Effector memory CD4-positive, alpha-beta T cell (primary cell): ENCODE measurements around the gene CYP2F1.
A peak's percentile ranks its signal among the peaks of the same experiment; 100 is the strongest.

Source experiments
- DNase-seq, 3 donors: peaks; one replicate each; pipeline ENCODE4 v3.0.0-alpha.2; 2020
- H3K27ac ChIP-seq: 2 replicates; pipeline ENCODE4 v1.7.0; 2013; ENCODE audit warnings: mild to moderate bottlenecking, low read length, moderate library complexity; ENCODE audit not compliant: insufficient read depth, poor library complexity, severe bottlenecking
- H3K27me3 ChIP-seq: replicated peaks from 2 replicates; pipeline ENCODE4 v1.7.0; 2013; ENCODE audit warnings: mild to moderate bottlenecking, low read length; ENCODE audit not compliant: insufficient read depth, control insufficient read depth, poor library complexity, severe bottlenecking
- H3K36me3 ChIP-seq: 2 replicates; pipeline ENCODE4 v1.7.0; 2013; ENCODE audit warnings: mild to moderate bottlenecking, low read length, moderate library complexity; ENCODE audit not compliant: control insufficient read depth, insufficient read depth
- H3K4me1 ChIP-seq: 2 replicates; pipeline ENCODE4 v1.7.0; 2013; ENCODE audit warnings: low read length, mild to moderate bottlenecking; ENCODE audit not compliant: control insufficient read depth, insufficient read depth, poor library complexity, severe bottlenecking
- H3K4me3 ChIP-seq: 2 replicates; pipeline ENCODE4 v1.7.0; 2013; ENCODE audit warnings: low read length, low read depth, mild to moderate bottlenecking; ENCODE audit not compliant: insufficient read depth, poor library complexity, severe bottlenecking
- H3K9me3 ChIP-seq: 2 replicates; pipeline ENCODE4 v1.7.0; 2013; ENCODE audit warnings: mild to moderate bottlenecking, low read length, moderate library complexity; ENCODE audit not compliant: control insufficient read depth

The CYP2F1 gene

GRCh38 chr19:41174297-41174928 is 60.2 kb downstream of the CYP2F1 start:
- H3K9me3 ChIP-seq: no peaks in the 10 kb centered on the region
- no peak overlapping the region for H3K4me3 ChIP-seq
- peaks cover 12% of the 10 kb centered on the region for H3K4me1 ChIP-seq
- no peak overlapping the region for H3K27ac ChIP-seq
- no peak for DNase-seq
- H3K27me3 ChIP-seq: no peaks in the 10 kb centered on the region
- no peaks in the 10 kb centered on the region for H3K36me3 ChIP-seq

- Histone ChIP-seq H3K27ac (no peak overlapping the region), H3K9me3 (no peaks in the 10 kb centered on the region), H3K27me3 (no peaks in the 10 kb centered on the region), H3K36me3 (no peaks in the 10 kb centered on the region), H3K4me3 (no peak overlapping the region), H3K4me1 (peaks cover 12% of the 10 kb centered on the region)
- DNase-seq: peak in 1 of 3 donors; percentile 8
These were observed 61.9 kb downstream of the CYP2F1 start for GRCh38 chr19:41175801-41176777.
